ENCODE results near the gene NARF.

GRCh38 chr17:82531431-82531881 lies 72.9 kb downstream of the NARF start:
- TF ChIP-seq CTCF (IDR thresholded peaks at IDR 0.05) (no peak), POLR2A (IDR thresholded peaks at IDR 0.05) (no peak)

All from uterus (tissue), 2 donors.